ENCODE results near the gene COBL.

COBL gene

GRCh38 chr7:51249991-51250390 lies 66.6 kb downstream of the COBL start:
- DNase-seq (ENCODE audit: extremely low read depth, insufficient read length), result no peak
- H3K36me3 ChIP-seq (ENCODE audit: control insufficient read depth, insufficient read depth, low read length), result no peaks in the 10 kb centered on the region
- no peaks in the 10 kb centered on the region for H3K27me3 ChIP-seq (replicated peaks; ENCODE audit: control insufficient read depth, insufficient read depth, low read length)
- TF ChIP-seq, protein P1, sequence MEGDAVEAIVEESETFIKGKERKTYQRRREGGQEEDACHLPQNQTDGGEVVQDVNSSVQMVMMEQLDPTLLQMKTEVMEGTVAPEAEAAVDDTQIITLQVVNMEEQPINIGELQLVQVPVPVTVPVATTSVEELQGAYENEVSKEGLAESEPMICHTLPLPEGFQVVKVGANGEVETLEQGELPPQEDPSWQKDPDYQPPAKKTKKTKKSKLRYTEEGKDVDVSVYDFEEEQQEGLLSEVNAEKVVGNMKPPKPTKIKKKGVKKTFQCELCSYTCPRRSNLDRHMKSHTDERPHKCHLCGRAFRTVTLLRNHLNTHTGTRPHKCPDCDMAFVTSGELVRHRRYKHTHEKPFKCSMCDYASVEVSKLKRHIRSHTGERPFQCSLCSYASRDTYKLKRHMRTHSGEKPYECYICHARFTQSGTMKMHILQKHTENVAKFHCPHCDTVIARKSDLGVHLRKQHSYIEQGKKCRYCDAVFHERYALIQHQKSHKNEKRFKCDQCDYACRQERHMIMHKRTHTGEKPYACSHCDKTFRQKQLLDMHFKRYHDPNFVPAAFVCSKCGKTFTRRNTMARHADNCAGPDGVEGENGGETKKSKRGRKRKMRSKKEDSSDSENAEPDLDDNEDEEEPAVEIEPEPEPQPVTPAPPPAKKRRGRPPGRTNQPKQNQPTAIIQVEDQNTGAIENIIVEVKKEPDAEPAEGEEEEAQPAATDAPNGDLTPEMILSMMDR (IDR thresholded peaks at IDR 0.05; ENCODE audit: insufficient read depth, low read length, poor library complexity, severe bottlenecking), result no peak
- H3K4me3 ChIP-seq (replicated peaks; ENCODE audit: low read depth, low read length), result no peak overlapping the region

DNA sequence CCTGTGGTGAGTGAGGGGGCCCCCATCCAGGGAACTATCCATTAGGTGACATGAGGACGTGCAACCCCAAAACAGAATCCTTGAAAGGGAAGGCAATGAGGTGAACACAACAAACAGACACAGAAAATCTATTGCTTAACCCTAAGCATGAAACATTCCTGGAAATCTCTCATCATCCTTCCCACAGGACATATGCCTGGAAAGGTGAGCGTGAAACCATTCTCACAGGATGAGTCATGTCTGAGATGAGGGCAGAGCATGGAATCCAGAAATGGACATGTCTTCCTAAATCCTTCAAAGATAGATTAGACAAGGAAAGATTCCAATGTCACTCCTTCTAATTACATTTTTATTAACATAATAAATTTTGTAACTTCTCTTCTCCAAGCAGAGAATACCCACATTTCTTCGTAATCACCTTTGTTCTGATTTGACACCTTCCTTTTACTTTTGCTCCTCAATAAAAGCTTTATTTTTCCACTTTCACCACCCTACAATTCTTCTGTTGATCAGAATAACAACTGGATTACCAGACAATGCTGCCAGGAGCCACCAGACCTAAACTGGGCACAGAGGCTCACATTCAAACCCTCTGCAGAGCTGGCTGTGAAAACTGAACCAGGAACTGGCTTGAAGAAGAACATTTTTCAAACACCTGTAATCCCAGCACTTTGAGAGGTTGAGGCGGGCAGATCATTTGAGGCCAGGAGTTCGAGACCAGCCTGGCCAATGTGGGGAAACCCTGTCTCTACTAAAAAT lies 67.2 kb downstream of the COBL start:
- Histone ChIP-seq H3K4me3 (replicated peaks; ENCODE audit: low read depth, low read length) (no peak overlapping the region), H3K36me3 (ENCODE audit: control insufficient read depth, insufficient read depth, low read length) (no peaks in the 10 kb centered on the region), H3K27me3 (replicated peaks; ENCODE audit: control insufficient read depth, insufficient read depth, low read length) (no peaks in the 10 kb centered on the region)
- TF ChIP-seq, protein P1 (IDR thresholded peaks at IDR 0.05; ENCODE audit: insufficient read depth, low read length, poor library complexity, severe bottlenecking), result no peak
- no peak for DNase-seq (ENCODE audit: extremely low read depth, insufficient read length)

DNA sequence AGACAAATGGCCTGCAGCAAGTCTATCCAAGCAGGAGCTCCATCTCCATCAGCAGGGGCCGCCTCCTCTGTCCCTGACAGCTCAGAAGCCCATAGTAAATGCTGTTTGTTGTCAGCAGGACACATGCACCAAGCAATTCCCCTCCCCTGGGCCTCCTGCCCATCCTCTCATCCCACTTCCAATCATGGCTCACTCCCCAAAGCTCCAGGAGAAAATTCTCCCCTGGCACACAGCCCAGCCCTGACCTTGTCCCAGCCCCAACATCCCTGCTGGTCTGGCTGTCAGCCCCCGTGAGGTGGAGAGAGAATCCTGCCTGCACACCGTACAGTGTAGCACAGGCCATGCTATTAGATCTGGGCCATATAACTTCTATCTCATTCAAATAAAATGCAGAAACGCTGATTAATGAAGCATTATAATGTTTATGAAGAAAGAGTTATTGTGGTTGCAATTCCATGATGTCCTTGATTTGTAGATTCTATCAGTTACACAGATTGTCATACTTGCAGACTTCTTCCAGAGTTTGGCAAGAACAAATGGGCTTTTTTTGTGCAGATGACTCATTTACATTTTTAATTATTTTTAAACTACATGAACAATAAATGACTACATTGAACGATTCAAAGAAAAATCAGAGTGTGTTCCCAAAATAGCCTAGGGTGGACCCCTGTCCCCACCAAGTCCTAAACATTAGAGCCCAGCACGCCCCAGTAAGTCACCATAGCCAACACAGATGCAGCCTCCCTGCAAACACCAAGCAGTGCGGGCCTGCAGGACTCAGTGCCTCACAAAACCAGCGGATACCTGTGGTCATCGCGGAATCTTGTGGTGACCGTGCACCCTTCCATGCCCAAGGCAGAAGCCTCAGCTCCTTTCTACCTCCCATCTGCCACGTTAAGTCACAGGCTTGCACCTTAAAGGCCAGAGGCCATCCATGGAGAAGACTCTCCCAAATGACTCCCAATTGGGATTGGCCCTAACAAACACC lies 70.1 kb downstream of the COBL start:
- Histone ChIP-seq H3K27me3 (replicated peaks; ENCODE audit: control insufficient read depth, insufficient read depth, low read length) (no peaks in the 10 kb centered on the region), H3K36me3 (ENCODE audit: control insufficient read depth, insufficient read depth, low read length) (no peaks in the 10 kb centered on the region), H3K4me3 (replicated peaks; ENCODE audit: low read depth, low read length) (no peak overlapping the region)
- no peak for DNase-seq (ENCODE audit: extremely low read depth, insufficient read length)
- TF ChIP-seq, protein P1 (IDR thresholded peaks at IDR 0.05; ENCODE audit: insufficient read depth, low read length, poor library complexity, severe bottlenecking), result no peak

DNA sequence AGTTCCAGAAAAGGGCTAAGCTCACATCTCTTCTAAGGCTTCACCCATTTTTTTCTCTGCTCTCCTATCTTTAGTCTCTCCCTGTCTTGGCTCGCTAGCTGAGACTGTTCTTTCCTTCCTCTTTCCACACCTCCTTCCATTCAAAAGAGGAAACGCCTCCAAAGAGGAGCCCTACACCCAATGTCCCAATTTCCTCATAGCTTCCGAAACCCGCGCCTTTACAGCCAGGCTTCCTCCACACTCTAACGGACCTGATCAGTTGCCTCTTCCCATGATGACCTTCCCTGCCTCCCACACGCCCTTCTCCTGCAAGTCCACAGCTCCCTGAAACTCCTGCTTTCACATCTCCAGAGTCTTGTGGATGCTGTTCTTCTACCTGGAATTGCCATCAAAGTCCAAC lies 71.7 kb downstream of the COBL start:
- DNase-seq (ENCODE audit: extremely low read depth, insufficient read length), result no peak
- H3K27me3 ChIP-seq (replicated peaks; ENCODE audit: control insufficient read depth, insufficient read depth, low read length), result no peaks in the 10 kb centered on the region
- no peak overlapping the region for H3K4me3 ChIP-seq (replicated peaks; ENCODE audit: low read depth, low read length)
- no peaks in the 10 kb centered on the region for H3K36me3 ChIP-seq (ENCODE audit: control insufficient read depth, insufficient read depth, low read length)
- TF ChIP-seq, protein P1 (IDR thresholded peaks at IDR 0.05; ENCODE audit: insufficient read depth, low read length, poor library complexity, severe bottlenecking), result no peak

- Histone ChIP-seq H3K36me3 (ENCODE audit: control insufficient read depth, insufficient read depth, low read length) (no peaks in the 10 kb centered on the region), H3K27me3 (replicated peaks; ENCODE audit: control insufficient read depth, insufficient read depth, low read length) (no peaks in the 10 kb centered on the region), H3K4me3 (replicated peaks; ENCODE audit: low read depth, low read length) (no peak overlapping the region)
- no peak for DNase-seq (ENCODE audit: extremely low read depth, insufficient read length)
- TF ChIP-seq, protein P1 (IDR thresholded peaks at IDR 0.05; ENCODE audit: insufficient read depth, low read length, poor library complexity, severe bottlenecking), result no peak
These were observed 72.6 kb downstream of the COBL start for GRCh38 chr7:51244053-51244452.

Data from GM06990 (cell line).